HepG2 (cell line): ENCODE results near the gene POMP. TPM values are rescaled to one million over a fixed set of nuclear protein-coding genes. Genes with fewer than 3 reads are reported as not detected.

Experiments
- AGO1 ChIP-seq: fragments of 200-400 bp; formaldehyde crosslinking; IDR thresholded peaks from 2 replicates; pipeline ENCODE4 v1.6.1; 2017; ENCODE audit warnings: mild to moderate bottlenecking, low read depth, low read length, moderate library complexity; ENCODE audit not compliant: poor library complexity, severe bottlenecking
- EP300 ChIP-seq, 3 experiments: sonication (generic) in 1 of 3; formaldehyde crosslinking in 1 of 3; IDR thresholded peaks; 2 replicates each; pipeline versions ENCODE4 v1.5.1 to v1.6.1; 2011 to 2020; ENCODE audit warnings: low read depth in 2 of 3, low read length in 2 of 3, borderline replicate concordance in 1 of 3, improper control_type of control experiment in 1 of 3, mild to moderate bottlenecking in 1 of 3, missing genetic modification reagents in 1 of 3, moderate library complexity in 1 of 3
- FOSL2 ChIP-seq: sonication (generic); formaldehyde crosslinking; IDR thresholded peaks from 2 replicates; pipeline ENCODE4 v1.4.0; 2020; ENCODE audit warnings: missing genetic modification reagents
- GATAD1 ChIP-seq: IDR thresholded peaks from 2 replicates; pipeline ENCODE4 v1.6.1; 2016; ENCODE audit warnings: missing genetic modification reagents, missing compliant biosample characterization
- GTF2F1 ChIP-seq: fragments of 150-350 bp; IDR thresholded peaks from 2 replicates; pipeline ENCODE4 v1.6.1; 2014; ENCODE audit warnings: low read length
- MIER3 ChIP-seq: IDR thresholded peaks from 2 replicates; pipeline ENCODE4 v1.6.1; 2016; ENCODE audit warnings: missing compliant biosample characterization, borderline replicate concordance
- NRL ChIP-seq: sonication (generic); formaldehyde crosslinking; IDR thresholded peaks from 2 replicates; pipeline ENCODE4 v1.5.0; 2020; ENCODE audit warnings: missing genetic modification reagents, mild to moderate bottlenecking, moderate library complexity, borderline replicate concordance
- POGZ ChIP-seq: sonication (generic); formaldehyde crosslinking; IDR thresholded peaks from 2 replicates; pipeline ENCODE4 v1.4.0; 2020; ENCODE audit warnings: mild to moderate bottlenecking, missing genetic modification reagents
- ZNF224 ChIP-seq: sonication (generic); formaldehyde crosslinking; IDR thresholded peaks from 2 replicates; pipeline ENCODE4 v1.5.0; 2020; ENCODE audit warnings: mild to moderate bottlenecking, missing genetic modification reagents
- ZNF33B ChIP-seq: sonication (generic); formaldehyde crosslinking; IDR thresholded peaks from 2 replicates; pipeline ENCODE4 v1.5.1; 2020; ENCODE audit warnings: mild to moderate bottlenecking, missing genetic modification reagents
- ZNF557 ChIP-seq: sonication (generic); formaldehyde crosslinking; IDR thresholded peaks from 2 replicates; pipeline ENCODE4 v1.4.0; 2020; ENCODE audit warnings: missing genetic modification reagents
- ZNF619 ChIP-seq: sonication (generic); formaldehyde crosslinking; IDR thresholded peaks from 2 replicates; pipeline ENCODE4 v1.4.0; 2020; ENCODE audit warnings: mild to moderate bottlenecking, missing genetic modification reagents
- ZNF781 ChIP-seq: sonication (generic); formaldehyde crosslinking; IDR thresholded peaks from 2 replicates; pipeline ENCODE4 v1.5.1; 2020; ENCODE audit warnings: borderline replicate concordance, mild to moderate bottlenecking, missing genetic modification reagents; ENCODE audit errors: not compliant biosample characterization
- ZZZ3 ChIP-seq: sonication (generic); formaldehyde crosslinking; IDR thresholded peaks from 2 replicates; pipeline ENCODE4 v1.4.0; 2020; ENCODE audit warnings: missing genetic modification reagents, mild to moderate bottlenecking, borderline replicate concordance
- polyA plus RNA-seq, 8 experiments: library from polyadenylated mRNA; depleted of rRNA in 3 of 8; stranded (reverse) in 7 of 8; unstranded in 1 of 8; fragments of >200 nt; fragmentation: Illumina TruSeq in 4 of 8; extraction: Trizol in 4 of 8; gene quantifications; 2 replicates each; pipeline versions ENCODE4 v1.2.1 to v1.2.3, GENCODE V29; 2011 to 2016; ENCODE audit warnings: low read depth in 4 of 8, missing spikeins in 1 of 8, mixed read lengths in 1 of 8; ENCODE audit not compliant: insufficient read depth in 1 of 8
- total RNA-seq, 5 experiments: library from RNA; depleted of rRNA; stranded (reverse); fragments of >200 nt; fragmentation: Illumina TruSeq; extraction: Trizol; gene quantifications; 2 replicates each; pipeline ENCODE4 v1.2.3, GENCODE V29; 2016; ENCODE audit warnings: low read depth in 1 of 5
- TF ChIP-seq, protein P1 (sequence below): sonication (generic); formaldehyde crosslinking; IDR thresholded peaks from 2 replicates; pipeline ENCODE4 v1.4.0; 2020; ENCODE audit warnings: missing genetic modification reagents, borderline replicate concordance
- TF ChIP-seq, protein P2 (sequence below): sonication (generic); formaldehyde crosslinking; IDR thresholded peaks from 2 replicates; pipeline ENCODE4 v1.5.0; 2020; ENCODE audit warnings: missing genetic modification reagents
- TF ChIP-seq, protein P3 (sequence below): sonication (generic); formaldehyde crosslinking; conservative IDR thresholded peaks from 2 replicates; pipeline ENCODE4 v1.8.1; 2023; ENCODE audit warnings: missing genetic modification reagents
- TF ChIP-seq, protein P4 (sequence below): sonication (generic); formaldehyde crosslinking; IDR thresholded peaks from 2 replicates; pipeline ENCODE4 v1.4.0; 2020; ENCODE audit warnings: mild to moderate bottlenecking, missing genetic modification reagents
- TF ChIP-seq, protein P5 (sequence below): sonication (generic); formaldehyde crosslinking; IDR thresholded peaks from 2 replicates; pipeline ENCODE4 v1.4.0; 2020; ENCODE audit warnings: low read depth, mild to moderate bottlenecking, missing genetic modification reagents

POMP gene
- total and polyA plus RNA-seq, 2 of the 13 experiments (the other 11 are each of a cell fraction or from before 2014, with no cell fraction given): 30.6 to 118 TPM

DNA sequence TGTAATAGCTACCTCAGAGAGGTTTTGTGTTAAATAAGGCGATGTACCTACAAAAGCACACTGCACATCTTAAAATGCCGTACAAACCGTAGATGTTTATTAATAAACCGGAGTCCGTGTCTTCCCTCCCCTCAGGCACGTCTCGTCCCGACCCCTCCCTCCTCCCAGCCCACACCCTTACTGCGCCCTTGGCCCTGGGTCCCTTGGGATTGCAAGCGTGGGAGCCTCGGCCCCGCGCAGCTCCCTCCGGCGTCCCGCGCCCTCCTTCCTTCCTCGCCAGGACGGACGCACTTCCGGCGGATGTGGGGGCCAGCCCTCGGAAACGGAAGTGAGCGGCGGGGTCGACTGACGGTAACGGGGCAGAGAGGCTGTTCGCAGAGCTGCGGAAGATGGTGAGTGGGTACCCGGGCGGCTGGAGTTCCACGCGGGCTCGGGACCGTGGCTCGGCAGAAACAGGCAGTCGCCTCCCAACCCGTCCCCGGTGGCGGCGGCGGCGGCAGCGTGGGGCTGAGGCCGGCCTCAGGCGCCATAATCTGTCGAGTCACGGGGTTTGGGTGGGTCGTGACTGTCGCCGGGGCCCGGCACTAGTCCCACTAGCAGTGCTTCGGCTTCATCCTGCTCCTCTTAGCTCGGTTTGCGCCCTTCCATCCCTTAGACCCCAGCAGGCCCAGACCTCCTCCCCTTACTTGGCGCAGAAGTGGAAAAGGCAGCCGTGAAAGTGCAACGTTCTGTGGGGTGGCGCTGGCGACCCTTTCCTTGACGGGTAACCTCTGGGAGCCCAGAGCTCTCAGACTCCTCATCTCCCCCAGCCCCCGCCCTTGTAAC, at the start of gene POMP (continued):
- TF ChIP-seq, protein P1, sequence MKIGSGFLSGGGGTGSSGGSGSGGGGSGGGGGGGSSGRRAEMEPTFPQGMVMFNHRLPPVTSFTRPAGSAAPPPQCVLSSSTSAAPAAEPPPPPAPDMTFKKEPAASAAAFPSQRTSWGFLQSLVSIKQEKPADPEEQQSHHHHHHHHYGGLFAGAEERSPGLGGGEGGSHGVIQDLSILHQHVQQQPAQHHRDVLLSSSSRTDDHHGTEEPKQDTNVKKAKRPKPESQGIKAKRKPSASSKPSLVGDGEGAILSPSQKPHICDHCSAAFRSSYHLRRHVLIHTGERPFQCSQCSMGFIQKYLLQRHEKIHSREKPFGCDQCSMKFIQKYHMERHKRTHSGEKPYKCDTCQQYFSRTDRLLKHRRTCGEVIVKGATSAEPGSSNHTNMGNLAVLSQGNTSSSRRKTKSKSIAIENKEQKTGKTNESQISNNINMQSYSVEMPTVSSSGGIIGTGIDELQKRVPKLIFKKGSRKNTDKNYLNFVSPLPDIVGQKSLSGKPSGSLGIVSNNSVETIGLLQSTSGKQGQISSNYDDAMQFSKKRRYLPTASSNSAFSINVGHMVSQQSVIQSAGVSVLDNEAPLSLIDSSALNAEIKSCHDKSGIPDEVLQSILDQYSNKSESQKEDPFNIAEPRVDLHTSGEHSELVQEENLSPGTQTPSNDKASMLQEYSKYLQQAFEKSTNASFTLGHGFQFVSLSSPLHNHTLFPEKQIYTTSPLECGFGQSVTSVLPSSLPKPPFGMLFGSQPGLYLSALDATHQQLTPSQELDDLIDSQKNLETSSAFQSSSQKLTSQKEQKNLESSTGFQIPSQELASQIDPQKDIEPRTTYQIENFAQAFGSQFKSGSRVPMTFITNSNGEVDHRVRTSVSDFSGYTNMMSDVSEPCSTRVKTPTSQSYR: no peak
- TF ChIP-seq ZNF224 (CRISPR knock-in tag) (no peak), MIER3 (CRISPR knock-in tag) (no peak), GTF2F1 (no peak), FOSL2 (CRISPR knock-in tag) (peak; percentile 23; the same call in 1 of the 2 replicates), ZZZ3 (peak; percentile 78), AGO1 (peak; percentile 43), NRL (CRISPR knock-in tag) (no peak; the same call in 1 of the 2 replicates), ZNF619 (CRISPR knock-in tag) (peak; percentile 77; the same call in 1 of the 2 replicates), POGZ (peak; percentile 90), EP300 (IDR thresholded peaks at IDR 0.05; ENCODE audit: low read depth in 2 of 2, low read length in 2 of 2) (no peak; a peak in 1 of 4 replicates), EP300 (CRISPR knock-in tag; IDR thresholded peaks at IDR 0.05; ENCODE audit: borderline replicate concordance) (no peak), ZNF781 (CRISPR knock-in tag) (peak; percentile 72), ZNF33B (peak; percentile 85), GATAD1 (CRISPR knock-in tag) (peak; percentile 97), ZNF557 (CRISPR knock-in tag) (no peak)
- TF ChIP-seq, protein P2, sequence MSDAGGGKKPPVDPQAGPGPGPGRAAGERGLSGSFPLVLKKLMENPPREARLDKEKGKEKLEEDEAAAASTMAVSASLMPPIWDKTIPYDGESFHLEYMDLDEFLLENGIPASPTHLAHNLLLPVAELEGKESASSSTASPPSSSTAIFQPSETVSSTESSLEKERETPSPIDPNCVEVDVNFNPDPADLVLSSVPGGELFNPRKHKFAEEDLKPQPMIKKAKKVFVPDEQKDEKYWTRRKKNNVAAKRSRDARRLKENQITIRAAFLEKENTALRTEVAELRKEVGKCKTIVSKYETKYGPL (CRISPR knock-in tag): no peak
- TF ChIP-seq, protein P3, sequence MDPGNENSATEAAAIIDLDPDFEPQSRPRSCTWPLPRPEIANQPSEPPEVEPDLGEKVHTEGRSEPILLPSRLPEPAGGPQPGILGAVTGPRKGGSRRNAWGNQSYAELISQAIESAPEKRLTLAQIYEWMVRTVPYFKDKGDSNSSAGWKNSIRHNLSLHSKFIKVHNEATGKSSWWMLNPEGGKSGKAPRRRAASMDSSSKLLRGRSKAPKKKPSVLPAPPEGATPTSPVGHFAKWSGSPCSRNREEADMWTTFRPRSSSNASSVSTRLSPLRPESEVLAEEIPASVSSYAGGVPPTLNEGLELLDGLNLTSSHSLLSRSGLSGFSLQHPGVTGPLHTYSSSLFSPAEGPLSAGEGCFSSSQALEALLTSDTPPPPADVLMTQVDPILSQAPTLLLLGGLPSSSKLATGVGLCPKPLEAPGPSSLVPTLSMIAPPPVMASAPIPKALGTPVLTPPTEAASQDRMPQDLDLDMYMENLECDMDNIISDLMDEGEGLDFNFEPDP: no peak
- TF ChIP-seq, protein P4, sequence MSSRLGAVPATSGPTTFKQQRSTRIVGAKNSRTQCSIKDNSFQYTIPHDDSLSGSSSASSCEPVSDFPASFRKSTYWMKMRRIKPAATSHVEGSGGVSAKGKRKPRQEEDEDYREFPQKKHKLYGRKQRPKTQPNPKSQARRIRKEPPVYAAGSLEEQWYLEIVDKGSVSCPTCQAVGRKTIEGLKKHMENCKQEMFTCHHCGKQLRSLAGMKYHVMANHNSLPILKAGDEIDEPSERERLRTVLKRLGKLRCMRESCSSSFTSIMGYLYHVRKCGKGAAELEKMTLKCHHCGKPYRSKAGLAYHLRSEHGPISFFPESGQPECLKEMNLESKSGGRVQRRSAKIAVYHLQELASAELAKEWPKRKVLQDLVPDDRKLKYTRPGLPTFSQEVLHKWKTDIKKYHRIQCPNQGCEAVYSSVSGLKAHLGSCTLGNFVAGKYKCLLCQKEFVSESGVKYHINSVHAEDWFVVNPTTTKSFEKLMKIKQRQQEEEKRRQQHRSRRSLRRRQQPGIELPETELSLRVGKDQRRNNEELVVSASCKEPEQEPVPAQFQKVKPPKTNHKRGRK: no peak
- TF ChIP-seq, protein P5, sequence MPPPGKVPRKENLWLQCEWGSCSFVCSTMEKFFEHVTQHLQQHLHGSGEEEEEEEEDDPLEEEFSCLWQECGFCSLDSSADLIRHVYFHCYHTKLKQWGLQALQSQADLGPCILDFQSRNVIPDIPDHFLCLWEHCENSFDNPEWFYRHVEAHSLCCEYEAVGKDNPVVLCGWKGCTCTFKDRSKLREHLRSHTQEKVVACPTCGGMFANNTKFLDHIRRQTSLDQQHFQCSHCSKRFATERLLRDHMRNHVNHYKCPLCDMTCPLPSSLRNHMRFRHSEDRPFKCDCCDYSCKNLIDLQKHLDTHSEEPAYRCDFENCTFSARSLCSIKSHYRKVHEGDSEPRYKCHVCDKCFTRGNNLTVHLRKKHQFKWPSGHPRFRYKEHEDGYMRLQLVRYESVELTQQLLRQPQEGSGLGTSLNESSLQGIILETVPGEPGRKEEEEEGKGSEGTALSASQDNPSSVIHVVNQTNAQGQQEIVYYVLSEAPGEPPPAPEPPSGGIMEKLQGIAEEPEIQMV (CRISPR knock-in tag): 0 out of 2 replicates have a peak, but pooled peaks have one; percentile 19
